ENCODE data around the gene LONRF2.

DNA sequence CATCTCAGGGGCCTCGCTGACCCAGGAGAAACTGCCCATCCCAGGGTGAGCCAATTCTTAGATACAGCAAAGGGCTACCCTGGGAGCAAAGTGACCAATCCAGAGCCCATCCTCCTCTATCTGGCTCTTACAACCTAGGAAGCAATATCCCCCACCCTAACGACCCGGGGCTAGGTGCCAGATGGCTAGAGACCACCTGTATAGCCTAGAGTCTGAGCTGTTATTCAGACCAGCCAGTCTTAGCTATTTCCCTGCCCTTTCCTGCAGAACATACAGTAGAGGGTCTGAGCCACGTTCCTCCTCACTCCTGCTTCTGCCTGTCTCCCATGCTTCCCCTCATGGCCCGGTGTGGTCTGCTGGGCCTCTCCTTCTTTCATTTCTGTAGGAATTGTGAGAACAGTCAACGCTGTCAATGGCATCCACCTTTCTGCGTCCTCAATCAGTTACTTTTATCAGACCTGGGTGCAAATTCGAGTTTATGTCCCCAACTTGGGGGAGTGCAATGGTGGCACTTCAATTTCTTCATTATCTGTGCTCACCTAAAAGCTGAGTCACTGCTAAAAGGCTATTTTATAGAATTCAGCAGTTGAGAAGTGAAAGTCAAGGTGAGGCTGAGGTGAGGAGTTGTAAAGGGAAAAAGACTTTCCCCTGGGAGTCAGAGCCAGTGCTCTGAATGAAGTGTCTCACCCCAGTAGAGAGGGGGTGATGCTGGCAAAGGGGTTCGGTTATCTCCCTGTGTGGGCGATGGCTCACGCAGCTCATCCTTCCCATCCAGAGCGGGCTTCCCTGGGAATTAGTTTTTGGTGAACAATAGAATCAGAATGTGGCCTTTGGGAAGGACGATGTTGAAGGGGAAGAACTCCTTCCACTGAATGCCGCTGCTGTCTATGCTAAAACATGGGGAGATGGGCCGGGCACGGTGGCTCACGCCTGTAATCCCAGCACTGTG lies 42.4 kb downstream of the LONRF2 start:
- TF ChIP-seq CTBP1 (IDR thresholded peaks at IDR 0.05; ENCODE audit: borderline replicate concordance) (no peak), L3MBTL2 (conservative IDR thresholded peaks at IDR 0.05) (no peak), FOXM1 (IDR thresholded peaks at IDR 0.05; ENCODE audit: borderline replicate concordance) (no peak), SP1 (IDR thresholded peaks at IDR 0.05) (no peak), ELF4 (IDR thresholded peaks at IDR 0.05) (no peak), SUZ12 (IDR thresholded peaks at IDR 0.05) (no peak), NFRKB (IDR thresholded peaks at IDR 0.05) (no peak), TARDBP (IDR thresholded peaks at IDR 0.05) (no peak), HDGF (IDR thresholded peaks at IDR 0.05; ENCODE audit: borderline replicate concordance) (no peak), FOXK2 (IDR thresholded peaks at IDR 0.05) (no peak), FOXA1 (IDR thresholded peaks at IDR 0.05) (no peak), LEF1 (IDR thresholded peaks at IDR 0.05; ENCODE audit: borderline replicate concordance) (no peak)
- TF ChIP-seq, protein P1, sequence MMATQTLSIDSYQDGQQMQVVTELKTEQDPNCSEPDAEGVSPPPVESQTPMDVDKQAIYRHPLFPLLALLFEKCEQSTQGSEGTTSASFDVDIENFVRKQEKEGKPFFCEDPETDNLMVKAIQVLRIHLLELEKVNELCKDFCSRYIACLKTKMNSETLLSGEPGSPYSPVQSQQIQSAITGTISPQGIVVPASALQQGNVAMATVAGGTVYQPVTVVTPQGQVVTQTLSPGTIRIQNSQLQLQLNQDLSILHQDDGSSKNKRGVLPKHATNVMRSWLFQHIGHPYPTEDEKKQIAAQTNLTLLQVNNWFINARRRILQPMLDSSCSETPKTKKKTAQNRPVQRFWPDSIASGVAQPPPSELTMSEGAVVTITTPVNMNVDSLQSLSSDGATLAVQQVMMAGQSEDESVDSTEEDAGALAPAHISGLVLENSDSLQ (IDR thresholded peaks at IDR 0.05), result no peak

All from HEK293T (cell line).